GM10266 (cell line): ENCODE measurements around the gene HECW1.

Experiments used
- DNase-seq: peaks from one replicate; pipeline ENCODE4 v3.0.0; 2012; ENCODE audit errors: extremely low spot score
- CTCF ChIP-seq: IDR thresholded peaks from 2 replicates; pipeline ENCODE4 v1.5.1; 2012; ENCODE audit warnings: mild to moderate bottlenecking, low read depth; ENCODE audit not compliant: control insufficient read depth, insufficient read depth; ENCODE audit errors: missing control alignments

HECW1 gene

GRCh38 chr7:43077732-43078391, 34.6 kb upstream of the HECW1 start:
- no peak for DNase-seq
- TF ChIP-seq CTCF, result no peak

DNA sequence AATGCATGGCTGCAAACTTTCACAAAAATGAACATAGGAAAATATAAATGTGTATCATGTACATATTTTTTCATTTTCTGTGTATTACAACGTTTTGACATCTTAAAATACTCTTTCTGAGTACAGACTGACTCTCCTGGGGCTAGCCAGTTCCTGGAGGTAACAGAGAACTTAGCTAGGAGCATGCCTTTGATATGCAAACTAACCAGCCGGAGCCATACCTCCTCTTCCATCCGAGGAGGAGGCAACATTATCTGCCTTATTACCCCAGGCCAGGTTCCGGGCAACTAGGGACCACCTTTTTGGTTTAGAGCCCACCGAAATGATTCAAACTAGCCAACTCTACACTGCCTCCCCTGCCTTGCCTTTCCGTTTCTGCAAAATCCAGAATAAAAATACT, 33.7 kb upstream of the HECW1 start:
- no peak for DNase-seq
- no peak for TF ChIP-seq CTCF

- no peak for TF ChIP-seq CTCF
- no peak for DNase-seq
Measured at GRCh38 chr7:43081603-43082002, 30.8 kb upstream of the HECW1 start.

DNA sequence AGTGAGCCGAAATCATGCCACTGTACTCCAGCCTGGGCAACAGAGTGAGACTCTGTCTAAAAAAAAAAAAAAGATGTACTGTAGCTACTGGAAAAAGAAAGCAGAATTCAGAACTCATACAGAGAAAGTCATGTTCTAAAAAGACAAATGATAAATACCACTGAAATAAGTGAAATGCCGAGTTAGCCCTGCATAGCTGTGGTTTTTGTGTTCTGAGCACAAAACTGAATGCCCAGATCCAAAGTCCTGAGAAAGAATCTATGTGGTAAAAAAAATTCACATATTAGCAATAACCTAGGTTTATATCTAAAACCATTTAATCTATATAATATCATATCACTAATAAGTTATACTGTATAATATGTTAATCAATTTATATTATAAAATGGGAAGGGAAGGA, 29.3 kb upstream of the HECW1 start:
- no peak for DNase-seq
- TF ChIP-seq CTCF, result no peak

DNA sequence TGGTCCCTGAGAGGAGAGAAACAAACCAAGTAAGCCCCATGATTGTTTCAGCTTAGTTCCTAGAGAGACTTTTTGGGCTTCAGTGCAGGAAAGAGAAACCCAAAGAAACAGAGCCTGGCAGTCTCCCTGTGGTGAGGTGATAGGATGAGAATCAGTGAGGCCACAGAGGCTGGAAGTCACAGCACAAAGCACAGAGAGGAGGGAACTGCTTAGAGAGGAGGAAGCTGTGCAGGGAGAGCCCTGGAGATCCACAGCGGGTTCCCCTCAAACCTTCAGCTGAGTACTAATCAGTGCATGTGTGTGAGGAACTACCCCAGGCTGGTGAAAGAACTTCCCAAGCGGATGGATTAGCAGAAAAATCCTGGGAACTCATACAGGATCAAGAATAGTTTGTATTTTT, 27.4 kb upstream of the HECW1 start:
- TF ChIP-seq CTCF, result no peak
- DNase-seq, result no peak

GRCh38 chr7:43085992-43086391, 26.5 kb upstream of the HECW1 start:
- no peak for DNase-seq
- TF ChIP-seq CTCF, result no peak

DNA sequence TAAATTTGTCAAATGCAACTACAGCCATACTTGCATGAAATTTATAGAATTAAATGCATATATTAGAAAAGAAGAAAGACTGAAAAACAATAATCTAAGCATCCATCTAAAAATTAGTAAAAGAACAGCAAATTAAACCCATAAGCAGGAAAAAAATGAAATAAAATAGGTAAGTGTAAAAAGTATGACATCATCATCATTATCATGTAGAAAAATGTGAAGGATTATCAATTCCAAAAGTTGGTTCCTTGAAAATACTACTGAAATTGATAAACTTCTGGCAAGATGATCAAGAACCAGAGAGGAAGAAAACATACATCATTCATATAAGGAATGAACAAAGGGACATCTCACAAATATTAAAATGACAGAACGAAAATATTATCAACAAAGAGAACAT, 19.6 kb upstream of the HECW1 start:
- no peak for TF ChIP-seq CTCF
- DNase-seq, result no peak
